IMR-90 (cell line): Measurements from ENCODE around the gene MED26. TPM values are rescaled to one million over a fixed set of nuclear protein-coding genes. Genes with fewer than 3 reads are reported as not detected.

Experiments
- ATAC-seq: fragments of 200-7000 bp; cut with Tn5 transposase; 2 replicates; pipeline ENCODE4 v1.9.1; 2020; ENCODE audit warnings: low read depth, mild to moderate bottlenecking, moderate library complexity
- BruUV-seq: library from RNA; stranded (reverse); fragments of 400-500 nt; replicated peaks from 2 replicates; lab custom pipeline; 2021; lab: Mats Ljungman, UMichigan
- CTCF ChIA-PET: fragments of 300-600 bp; formaldehyde crosslinking; extraction: SDS; loops from one replicate; lab custom pipeline; 2021; ENCODE audit warnings: antibody characterized with exemption; lab: Yijun Ruan, JAX
- POLR2A ChIA-PET: fragments of 300-600 bp; sonication (Branson Sonifier 250); formaldehyde crosslinking; loops from one replicate; lab custom pipeline; 2022; ENCODE audit warnings: antibody characterized with exemption; ENCODE audit not compliant: unreplicated experiment; lab: Charles Lee
- DNase-seq: peaks from one replicate; pipeline ENCODE4 v3.0.0; 2013
- H2AFZ ChIP-seq: replicated peaks from 2 replicates; pipeline ENCODE3; 2013; ENCODE audit warnings: low read length, mild to moderate bottlenecking; ENCODE audit not compliant: poor library complexity
- H2AK5ac ChIP-seq: 2 replicates; pipeline ENCODE4 v1.6.1; 2013; ENCODE audit warnings: low read depth, low read length, inconsistent platforms
- H2AK9ac ChIP-seq: replicated peaks from 2 replicates; pipeline ENCODE3; 2013; ENCODE audit warnings: mild to moderate bottlenecking, low read depth, low read length, moderate library complexity; ENCODE audit not compliant: poor library complexity
- H2BK120ac ChIP-seq: 2 replicates; pipeline ENCODE4 v1.6.1; 2013; ENCODE audit warnings: low read depth, low read length, inconsistent platforms
- H2BK15ac ChIP-seq: 3 replicates; pipeline ENCODE4 v1.6.1; 2013; ENCODE audit warnings: low read depth, low read length, inconsistent platforms
- H2BK20ac ChIP-seq: 2 replicates; pipeline ENCODE4 v1.6.1; 2013; ENCODE audit warnings: low read depth, mild to moderate bottlenecking, inconsistent platforms, low read length, moderate library complexity
- H2BK5ac ChIP-seq: 2 replicates; pipeline ENCODE4 v1.6.1; 2013; ENCODE audit warnings: mild to moderate bottlenecking, low read depth, low read length, inconsistent platforms; ENCODE audit not compliant: poor library complexity, severe bottlenecking
- H3K14ac ChIP-seq: replicated peaks from 2 replicates; pipeline ENCODE4 v1.6.1; 2013; ENCODE audit warnings: low read depth, low read length, inconsistent platforms
- H3K18ac ChIP-seq: 2 replicates; pipeline ENCODE4 v1.6.1; 2013; ENCODE audit warnings: low read depth, low read length, control low read depth
- H3K23ac ChIP-seq: 2 replicates; pipeline ENCODE4 v1.6.1; 2013; ENCODE audit warnings: low read depth, low read length, inconsistent platforms
- H3K27ac ChIP-seq: 2 replicates; pipeline ENCODE4 v1.5.1; 2013; ENCODE audit warnings: mild to moderate bottlenecking, control low read depth, low read length; ENCODE audit not compliant: insufficient read depth
- H3K27me3 ChIP-seq: 2 replicates; pipeline ENCODE4 v1.6.1; 2013; ENCODE audit warnings: low read length; ENCODE audit not compliant: control insufficient read depth, insufficient read depth
- H3K36me3 ChIP-seq: 2 replicates; pipeline ENCODE4 v1.6.1; 2013; ENCODE audit warnings: low read length, mixed read lengths; ENCODE audit not compliant: control insufficient read depth, insufficient read depth
- H3K4ac ChIP-seq: 2 replicates; pipeline ENCODE4 v1.6.1; 2013; ENCODE audit warnings: low read depth, low read length, inconsistent platforms
- H3K4me1 ChIP-seq: 2 replicates; pipeline ENCODE4 v1.6.1; 2013; ENCODE audit warnings: low read length, mixed read lengths; ENCODE audit not compliant: control insufficient read depth, insufficient read depth
- H3K4me2 ChIP-seq: 2 replicates; pipeline ENCODE4 v1.6.1; 2013; ENCODE audit warnings: low read depth, mild to moderate bottlenecking, control low read depth, low read length, moderate library complexity
- H3K4me3 ChIP-seq: 2 replicates; pipeline ENCODE4 v1.5.1; 2013; ENCODE audit warnings: low read depth, mild to moderate bottlenecking, control low read depth, low read length, moderate library complexity; ENCODE audit not compliant: insufficient read depth
- H3K56ac ChIP-seq: 2 replicates; pipeline ENCODE4 v1.6.1; 2013; ENCODE audit warnings: low read length, inconsistent platforms; ENCODE audit not compliant: insufficient read depth; ENCODE audit errors: extremely low read depth
- H3K79me1 ChIP-seq, 2 experiments: 2 replicates each; pipeline ENCODE4 v1.6.1; 2013; ENCODE audit warnings: low read length in 2 of 2, inconsistent platforms in 1 of 2, low read depth in 1 of 2
- H3K9ac ChIP-seq: 2 replicates; pipeline ENCODE4 v1.6.1; 2013; ENCODE audit warnings: low read depth, low read length, control low read depth
- H3K9me1 ChIP-seq: 2 replicates; pipeline ENCODE4 v1.6.1; 2013; ENCODE audit warnings: low read length, inconsistent platforms; ENCODE audit not compliant: insufficient read depth
- H3K9me3 ChIP-seq: 2 replicates; pipeline ENCODE4 v1.6.1; 2013; ENCODE audit warnings: low read length; ENCODE audit not compliant: control insufficient read depth, insufficient read depth
- H4K20me1 ChIP-seq: 2 replicates; pipeline ENCODE4 v1.6.1; 2013; ENCODE audit warnings: low read length, inconsistent platforms; ENCODE audit not compliant: insufficient read depth
- H4K5ac ChIP-seq: 2 replicates; pipeline ENCODE4 v1.6.1; 2013; ENCODE audit warnings: mild to moderate bottlenecking, low read depth, low read length, control low read depth
- H4K8ac ChIP-seq, 2 experiments: 2 replicates each; pipeline ENCODE4 v1.6.1; 2013; ENCODE audit warnings: low read depth in 2 of 2, low read length in 2 of 2, control low read depth in 1 of 2, inconsistent platforms in 1 of 2
- H4K91ac ChIP-seq: 2 replicates; pipeline ENCODE4 v1.6.1; 2013; ENCODE audit warnings: low read depth, low read length, inconsistent platforms; ENCODE audit not compliant: insufficient read depth
- FOS ChIP-seq: fragments of 150-350 bp; IDR thresholded peaks from 2 replicates; pipeline ENCODE4 v1.6.1; 2016; ENCODE audit warnings: low read depth, low read length
- MAFK ChIP-seq: IDR thresholded peaks from 2 replicates; pipeline ENCODE4 v1.6.1; 2012; ENCODE audit warnings: low read depth, low read length, improper control_type of control experiment
- MAZ ChIP-seq: IDR thresholded peaks from 2 replicates; pipeline ENCODE4 v1.6.1; 2012; ENCODE audit warnings: low read depth, mild to moderate bottlenecking, low read length, improper control_type of control experiment, moderate library complexity, borderline replicate concordance
- RAD21 ChIP-seq: IDR thresholded peaks from 2 replicates; pipeline ENCODE4 v1.6.1; 2012; ENCODE audit warnings: low read length, improper control_type of control experiment
- RCOR1 ChIP-seq: IDR thresholded peaks from 2 replicates; pipeline ENCODE4 v1.6.1; 2012; ENCODE audit warnings: mild to moderate bottlenecking, low read length, improper control_type of control experiment; ENCODE audit not compliant: insufficient replicate concordance
- RFX5 ChIP-seq: IDR thresholded peaks from 2 replicates; pipeline ENCODE4 v1.8.0; 2012; ENCODE audit warnings: low read depth, mild to moderate bottlenecking, low read length, moderate library complexity
- SMC3 ChIP-seq: fragments of 150-350 bp; IDR thresholded peaks from 2 replicates; pipeline ENCODE4 v1.6.1; 2016; ENCODE audit warnings: low read depth, mild to moderate bottlenecking, antibody characterized with exemption, low read length, moderate library complexity
- WGBS, 2 experiments: methylation state at CpG; one replicate each; pipeline versions ENCODE4 v1.1.5 to v1.1.7; 2013; ENCODE audit warnings: missing lambda C conversion rate in 2 of 2; ENCODE audit not compliant: insufficient read length in 1 of 2; ENCODE audit errors: extremely low coverage in 2 of 2; 5-methylcytosine and 5-hydroxymethylcytosine counted together
- dilution Hi-C: fragments of 300-500 bp; cut with HindIII; formaldehyde crosslinking; loops from one replicate; pipeline ENCODE4 v1.14.3; 2018; ENCODE audit warnings: low sequenced_read_pairs; ENCODE audit not compliant: unreplicated experiment
- in situ Hi-C: fragments of 300-500 bp; cut with MboI; formaldehyde crosslinking; loops from 3 replicates; pipeline ENCODE4 v1.14.3; 2019; ENCODE audit warnings: low sequenced_read_pairs, inconsistent platforms, mixed read lengths
- intact Hi-C: fragments of 100-400 bp; cut with micrococcal nuclease; formaldehyde crosslinking; loops from 2 replicates; pipeline ENCODE4 v1.10.0; 2022
- polyA plus RNA-seq, 3 experiments: library from polyadenylated mRNA; depleted of rRNA; stranded (reverse); fragments of >200 nt; gene quantifications; 2 replicates each; pipeline ENCODE4 v1.2.3, GENCODE V29; 2012; ENCODE audit warnings: low replicate concordance in 1 of 3
- total RNA-seq: library from RNA; depleted of rRNA; stranded (reverse); fragments of >200 nt; gene quantifications from 2 replicates; pipeline ENCODE4 v1.2.3, GENCODE V29; 2012
- TF ChIP-seq, protein P1 (sequence below): conservative IDR thresholded peaks from 2 replicates; pipeline ENCODE4 v1.5.1; 2012; ENCODE audit warnings: mild to moderate bottlenecking, low read depth, low read length, improper control_type of control experiment
- TF ChIP-seq, protein P2 (sequence below): fragments of 150-350 bp; IDR thresholded peaks from 2 replicates; pipeline ENCODE4 v1.6.1; 2017; ENCODE audit warnings: mild to moderate bottlenecking, antibody characterized with exemption, low read length, low read depth

Gene MED26
- total and polyA plus RNA-seq, 2 of the 4 experiments (the other 2 are of a cell fraction), result 2.0 to 4.0 TPM

DNA sequence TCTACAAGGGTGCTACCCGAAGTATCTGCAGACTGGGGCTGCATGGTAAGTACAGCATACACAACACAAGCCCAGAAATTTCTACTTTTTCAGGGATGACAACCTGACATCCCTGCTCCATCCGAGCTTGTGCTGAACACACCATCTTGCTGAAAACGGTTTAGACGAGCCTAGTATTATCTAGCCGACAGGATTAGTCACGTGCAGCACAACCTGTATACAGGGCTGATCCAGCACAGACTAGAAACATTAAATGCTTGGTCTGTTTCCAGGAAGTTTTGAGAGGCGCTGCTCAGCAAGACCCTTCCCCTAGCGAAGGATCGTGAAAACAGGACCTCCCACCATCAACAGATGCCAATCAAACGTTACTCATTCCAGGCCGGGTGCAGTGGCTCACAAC lies 27.7 kb upstream of the MED26 start:
- WGBS, 2 experiments, result 61% methylated on average over 7 of the region's 11 CpGs; no CpG with 5 or more reads in 1 of the 2 experiments
- no peak overlapping the region for H3K4me3 ChIP-seq

More for the DNA sequence above, 27.7 kb upstream of the MED26 start:
- no TSS peak for BruUV-seq
- Histone ChIP-seq H3K56ac (no peak overlapping the region), H3K36me3 (peaks cover 56% of the 10 kb centered on the region), H3K23ac (no peak overlapping the region), H3K9me3 (no peaks in the 10 kb centered on the region), H3K4ac (no peak overlapping the region), H2BK120ac (no peak overlapping the region), H4K8ac (no peak overlapping the region), H4K91ac (no peak overlapping the region), H3K27ac (no peak overlapping the region), H3K4me1 (no peaks in the 10 kb centered on the region), H2BK20ac (no peak overlapping the region), H3K18ac (no peak overlapping the region), H3K27me3 (no peaks in the 10 kb centered on the region), H2AFZ (no peak overlapping the region), H4K20me1 (peaks cover 53% of the 10 kb centered on the region), H3K14ac (no peak overlapping the region), H3K9me1 (peaks cover 32% of the 10 kb centered on the region), H2BK15ac (no peak overlapping the region), H4K5ac (no peak overlapping the region), H2AK5ac (no peak overlapping the region), H3K9ac (no peak overlapping the region), H2BK5ac (no peak overlapping the region), H2AK9ac (no peak overlapping the region), H3K79me1 (peaks cover 48 to 79% of the 10 kb centered on the region in 2 experiments), H3K4me2 (no peak overlapping the region)
- ATAC-seq (no peak), DNase-seq (no peak)
- dilution Hi-C loops, result no loop called here
- intact Hi-C loops, result no loop called here
- in situ Hi-C loops, result no loop called here
- ChIA-PET POLR2A (interaction anchor here (0.6 kb wide), 1 partner anchor 21 kb away, joined by 3 read pairs; no protein-coding TSS in a partner anchor), CTCF (no interaction called here)
- TF ChIP-seq RCOR1, result no peak
- TF ChIP-seq MAFK, result no peak
- TF ChIP-seq, protein P1, sequence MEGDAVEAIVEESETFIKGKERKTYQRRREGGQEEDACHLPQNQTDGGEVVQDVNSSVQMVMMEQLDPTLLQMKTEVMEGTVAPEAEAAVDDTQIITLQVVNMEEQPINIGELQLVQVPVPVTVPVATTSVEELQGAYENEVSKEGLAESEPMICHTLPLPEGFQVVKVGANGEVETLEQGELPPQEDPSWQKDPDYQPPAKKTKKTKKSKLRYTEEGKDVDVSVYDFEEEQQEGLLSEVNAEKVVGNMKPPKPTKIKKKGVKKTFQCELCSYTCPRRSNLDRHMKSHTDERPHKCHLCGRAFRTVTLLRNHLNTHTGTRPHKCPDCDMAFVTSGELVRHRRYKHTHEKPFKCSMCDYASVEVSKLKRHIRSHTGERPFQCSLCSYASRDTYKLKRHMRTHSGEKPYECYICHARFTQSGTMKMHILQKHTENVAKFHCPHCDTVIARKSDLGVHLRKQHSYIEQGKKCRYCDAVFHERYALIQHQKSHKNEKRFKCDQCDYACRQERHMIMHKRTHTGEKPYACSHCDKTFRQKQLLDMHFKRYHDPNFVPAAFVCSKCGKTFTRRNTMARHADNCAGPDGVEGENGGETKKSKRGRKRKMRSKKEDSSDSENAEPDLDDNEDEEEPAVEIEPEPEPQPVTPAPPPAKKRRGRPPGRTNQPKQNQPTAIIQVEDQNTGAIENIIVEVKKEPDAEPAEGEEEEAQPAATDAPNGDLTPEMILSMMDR, result no peak
- TF ChIP-seq MAZ, result no peak
- no peak for TF ChIP-seq FOS
- TF ChIP-seq RFX5, result no peak
- no peak for TF ChIP-seq RAD21
- no peak for TF ChIP-seq SMC3
- TF ChIP-seq, protein P2, sequence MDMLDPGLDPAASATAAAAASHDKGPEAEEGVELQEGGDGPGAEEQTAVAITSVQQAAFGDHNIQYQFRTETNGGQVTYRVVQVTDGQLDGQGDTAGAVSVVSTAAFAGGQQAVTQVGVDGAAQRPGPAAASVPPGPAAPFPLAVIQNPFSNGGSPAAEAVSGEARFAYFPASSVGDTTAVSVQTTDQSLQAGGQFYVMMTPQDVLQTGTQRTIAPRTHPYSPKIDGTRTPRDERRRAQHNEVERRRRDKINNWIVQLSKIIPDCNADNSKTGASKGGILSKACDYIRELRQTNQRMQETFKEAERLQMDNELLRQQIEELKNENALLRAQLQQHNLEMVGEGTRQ, result no peak
